ENCODE results near the gene KCNG2. TPM values are rescaled to one million over a fixed set of nuclear protein-coding genes. Genes with fewer than 3 reads are reported as not detected.

The KCNG2 gene
- total and polyA plus RNA-seq, 2 of the 8 experiments (the other 6 are each of a cell fraction or from before 2014, with no cell fraction given) = 0.19 to 0.74 TPM

- TF ChIP-seq HDAC2 (IDR thresholded peaks at IDR 0.05; ENCODE audit: borderline replicate concordance in 1 of 2, low read depth in 2 of 2, low read length in 2 of 2) = no peak
Measured at GRCh38 chr18:79853303-79853992, 55.7 kb downstream of the KCNG2 start (continued).

Data from H1 (cell line).